GM18858 (cell line): ENCODE measurements around the gene TPRN.
"Not testable (repeated sequence)": the region's sequence is repeated elsewhere in the genome, so short reads cannot be mapped to it uniquely, and the experiment has no call there.

Source experiments
- ATAC-seq: cut with Tn5 transposase; IDR thresholded peaks from one replicate; pipeline ENCODE4 v1.9.1; 2021; ENCODE audit not compliant: unreplicated experiment

TPRN gene

GRCh38 chr9:137200311-137201204 lies at the start of gene TPRN:
Gene TPRN, minus strand, starts transcription at chr9:137200741. Its CDS starts 30 bp downstream, at chr9:137200711.
- ATAC-seq: peak; percentile 74

GRCh38 chr9:137247916-137248175 lies 47.3 kb upstream of the TPRN start:
- no peak for ATAC-seq

GRCh38 chr9:137247135-137247915 lies 46.8 kb upstream of the TPRN start:
- ATAC-seq: no peak

- ATAC-seq: no peak
Measured at GRCh38 chr9:137245450-137246421, 45.2 kb upstream of the TPRN start.

- ATAC-seq: no peak
Measured at GRCh38 chr9:137244486-137245449, 44.2 kb upstream of the TPRN start.

- no peak for ATAC-seq
Measured at GRCh38 chr9:137243626-137244485, 43.3 kb upstream of the TPRN start.

- not testable (repeated sequence) for ATAC-seq
Measured at GRCh38 chr9:137243266-137243625, 42.7 kb upstream of the TPRN start.

GRCh38 chr9:137242269-137243203 lies 42.0 kb upstream of the TPRN start:
- no peak for ATAC-seq

GRCh38 chr9:137241490-137242268 lies 41.1 kb upstream of the TPRN start:
- ATAC-seq: no peak

GRCh38 chr9:137240841-137241489 lies 40.4 kb upstream of the TPRN start, which contains the start of gene TUBB4B:
Gene TUBB4B, plus strand, starts transcription at chr9:137241287. Its CDS starts 74 bp downstream, at chr9:137241361.
- ATAC-seq: peak; percentile 64

- ATAC-seq: peak; percentile 5
Measured at GRCh38 chr9:137240318-137240840, 39.8 kb upstream of the TPRN start.

GRCh38 chr9:137239541-137240200 lies 39.1 kb upstream of the TPRN start:
- ATAC-seq: not testable (repeated sequence)

GRCh38 chr9:137237759-137238726 lies 37.5 kb upstream of the TPRN start:
- no peak for ATAC-seq

- ATAC-seq: no peak
Measured at GRCh38 chr9:137236936-137237421, 36.4 kb upstream of the TPRN start.
